Upper lobe of right lung (tissue), 1 donor: Measurements from ENCODE around the gene ATP10A. TPM values are rescaled to one million over a fixed set of nuclear protein-coding genes. Genes with fewer than 3 reads are reported as not detected.
"Not testable (repeated sequence)": the region's sequence is repeated elsewhere in the genome, so short reads cannot be mapped to it uniquely, and the experiment has no call there.

Experiments used
- ATAC-seq: fragments of 200-7000 bp; cut with Tn5 transposase; one replicate; pipeline ENCODE4 v1.9.1; 2020; ENCODE audit warnings: mild to moderate bottlenecking, moderate library complexity
- DNase-seq: peaks from one replicate; pipeline ENCODE4 v3.0.0-alpha.2; 2020
- H3K27ac ChIP-seq: fragments of 200-600 bp; one replicate; pipeline ENCODE4 v1.8.0; 2022
- H3K27me3 ChIP-seq: fragments of 200-600 bp; one replicate; pipeline ENCODE4 v1.8.0; 2022; ENCODE audit warnings: mild to moderate bottlenecking
- H3K36me3 ChIP-seq: fragments of 200-600 bp; one replicate; pipeline ENCODE4 v1.8.0; 2022
- H3K4me1 ChIP-seq: fragments of 200-600 bp; one replicate; pipeline ENCODE4 v1.8.0; 2022
- H3K4me3 ChIP-seq: fragments of 200-600 bp; one replicate; pipeline ENCODE4 v1.8.0; 2022; ENCODE audit warnings: mild to moderate bottlenecking
- H3K9me3 ChIP-seq: fragments of 200-600 bp; one replicate; pipeline ENCODE4 v1.8.0; 2022
- intact Hi-C: fragments of 100-400 bp; cut with DNase I; formaldehyde crosslinking; loops from one replicate; pipeline ENCODE4 v1.11.0; 2022
- total RNA-seq: library from RNA; stranded (reverse); fragmentation: NEBNext Ultra II Directional; extraction: Animal tissue kit (Norgen Biotek cat#: 25700); gene quantifications from one replicate; pipeline ENCODE4 v1.2.1, GENCODE V29; 2021
- TF ChIP-seq, protein P1 (sequence below): fragments of 200-600 bp; IDR thresholded peaks from one replicate; pipeline ENCODE4 v1.8.0; 2022; ENCODE audit warnings: antibody characterized with exemption
- donor health status: DM: no; HTN: yes; CAD: no; lungs with severe emphysema.

The ATP10A gene
- total RNA-seq, 1 donor from 2014 or later, result 31.1 TPM

- ATAC-seq, result no peak
- no peak overlapping the region for H3K4me3 ChIP-seq
- H3K36me3 ChIP-seq, result no peaks in the 10 kb centered on the region
- H3K27ac ChIP-seq, result no peak overlapping the region
- H3K4me1 ChIP-seq, result peaks cover 13% of the 10 kb centered on the region
- intact Hi-C loops, result no loop called here
- no peak for DNase-seq
- TF ChIP-seq, protein P1, sequence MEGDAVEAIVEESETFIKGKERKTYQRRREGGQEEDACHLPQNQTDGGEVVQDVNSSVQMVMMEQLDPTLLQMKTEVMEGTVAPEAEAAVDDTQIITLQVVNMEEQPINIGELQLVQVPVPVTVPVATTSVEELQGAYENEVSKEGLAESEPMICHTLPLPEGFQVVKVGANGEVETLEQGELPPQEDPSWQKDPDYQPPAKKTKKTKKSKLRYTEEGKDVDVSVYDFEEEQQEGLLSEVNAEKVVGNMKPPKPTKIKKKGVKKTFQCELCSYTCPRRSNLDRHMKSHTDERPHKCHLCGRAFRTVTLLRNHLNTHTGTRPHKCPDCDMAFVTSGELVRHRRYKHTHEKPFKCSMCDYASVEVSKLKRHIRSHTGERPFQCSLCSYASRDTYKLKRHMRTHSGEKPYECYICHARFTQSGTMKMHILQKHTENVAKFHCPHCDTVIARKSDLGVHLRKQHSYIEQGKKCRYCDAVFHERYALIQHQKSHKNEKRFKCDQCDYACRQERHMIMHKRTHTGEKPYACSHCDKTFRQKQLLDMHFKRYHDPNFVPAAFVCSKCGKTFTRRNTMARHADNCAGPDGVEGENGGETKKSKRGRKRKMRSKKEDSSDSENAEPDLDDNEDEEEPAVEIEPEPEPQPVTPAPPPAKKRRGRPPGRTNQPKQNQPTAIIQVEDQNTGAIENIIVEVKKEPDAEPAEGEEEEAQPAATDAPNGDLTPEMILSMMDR, result no peak
- H3K27me3 ChIP-seq, result no peaks in the 10 kb centered on the region
- H3K9me3 ChIP-seq, result no peaks in the 10 kb centered on the region
These were observed 19.3 kb upstream of the ATP10A start for GRCh38 chr15:25882466-25882865.

GRCh38 chr15:25880877-25881276 lies 17.8 kb upstream of the ATP10A start:
- H3K4me3 ChIP-seq, DNase-seq, H3K36me3 ChIP-seq, ATAC-seq, intact Hi-C loops, H3K4me1 ChIP-seq, H3K27me3 ChIP-seq, H3K9me3 ChIP-seq, H3K27ac ChIP-seq: not testable (repeated sequence)

DNA sequence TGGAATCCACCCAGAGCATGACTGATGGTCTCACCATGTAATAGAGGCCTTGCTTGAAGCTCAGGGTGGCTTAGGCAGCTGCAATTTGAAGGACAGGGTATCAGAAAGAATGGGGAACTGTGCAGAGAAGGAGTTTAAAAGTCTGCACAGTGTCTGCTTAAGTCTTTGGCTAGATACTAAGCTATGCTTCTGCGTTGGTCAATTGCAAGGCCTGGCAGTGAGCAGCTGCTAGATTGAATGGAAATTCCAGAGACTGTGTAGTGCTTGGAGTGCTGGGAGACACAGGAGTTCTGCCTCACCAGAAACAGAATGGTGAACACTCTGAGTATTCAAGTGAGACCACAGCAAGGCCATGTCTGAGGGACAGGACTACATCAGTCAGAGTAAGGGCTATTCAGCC lies 17.3 kb upstream of the ATP10A start:
- no peaks in the 10 kb centered on the region for H3K9me3 ChIP-seq
- ATAC-seq (no peak), DNase-seq (no peak)
- TF ChIP-seq, protein P1, result no peak
- intact Hi-C loops, result no loop called here
- no peak overlapping the region for H3K4me3 ChIP-seq
- H3K27ac ChIP-seq, result no peak overlapping the region
- no peaks in the 10 kb centered on the region for H3K36me3 ChIP-seq
- peaks cover 6% of the 10 kb centered on the region for H3K4me1 ChIP-seq
- H3K27me3 ChIP-seq, result no peaks in the 10 kb centered on the region

- H3K36me3 ChIP-seq, result no peaks in the 10 kb centered on the region
- no peak for ATAC-seq
- no peak for DNase-seq
- TF ChIP-seq, protein P1, result no peak
- no peak overlapping the region for H3K27ac ChIP-seq
- H3K4me3 ChIP-seq, result no peak overlapping the region
- no peaks in the 10 kb centered on the region for H3K27me3 ChIP-seq
- no peaks in the 10 kb centered on the region for H3K9me3 ChIP-seq
- intact Hi-C loops, result no loop called here
- H3K4me1 ChIP-seq, result peaks cover 2% of the 10 kb centered on the region
These were observed 16.3 kb upstream of the ATP10A start for GRCh38 chr15:25879438-25879837.

DNA sequence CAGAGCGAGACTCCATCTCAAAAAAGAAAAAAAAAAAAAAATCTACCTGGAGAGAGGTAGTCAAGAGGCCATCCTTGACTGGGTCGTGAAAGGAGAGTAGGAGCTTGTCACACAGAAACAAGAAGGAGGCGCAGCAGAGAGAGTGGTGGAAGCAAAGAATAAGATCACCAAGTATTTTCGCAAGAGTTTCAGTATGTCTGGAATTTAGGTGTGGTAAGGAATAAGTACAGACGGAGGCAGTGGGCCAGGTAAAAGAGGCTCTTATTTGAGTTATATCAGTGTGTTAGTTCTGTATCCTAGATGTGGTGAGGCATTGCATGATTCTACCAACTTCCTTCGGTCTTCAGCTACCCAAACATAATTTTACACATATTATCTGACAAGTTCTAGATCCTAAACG lies 14.6 kb upstream of the ATP10A start:
- Histone ChIP-seq H3K27ac (peak overlapping the region; percentile 78), H3K4me3 (no peak overlapping the region), H3K4me1 (no peaks in the 10 kb centered on the region), H3K27me3 (no peaks in the 10 kb centered on the region), H3K9me3 (no peaks in the 10 kb centered on the region), H3K36me3 (no peaks in the 10 kb centered on the region)
- ATAC-seq, result peak; percentile 91
- intact Hi-C loops, result no loop called here
- DNase-seq, result no peak
- TF ChIP-seq, protein P1, result no peak

- Histone ChIP-seq H3K27me3 (no peaks in the 10 kb centered on the region), H3K9me3 (no peaks in the 10 kb centered on the region), H3K4me3 (no peak overlapping the region), H3K36me3 (no peaks in the 10 kb centered on the region), H3K4me1 (no peaks in the 10 kb centered on the region), H3K27ac (peak overlapping the region; percentile 48)
- intact Hi-C loops, result no loop called here
- TF ChIP-seq, protein P1, result no peak
- no peak for DNase-seq
- peak; percentile 44 for ATAC-seq
These were observed 13.4 kb upstream of the ATP10A start for GRCh38 chr15:25876231-25877140.
